Measurements from ENCODE around the gene RHOC. TPM values are rescaled to one million over a fixed set of nuclear protein-coding genes. Genes with fewer than 3 reads are reported as not detected.

The RHOC gene
- polyA plus RNA-seq, 1 experiment = 1,537 TPM

DNA sequence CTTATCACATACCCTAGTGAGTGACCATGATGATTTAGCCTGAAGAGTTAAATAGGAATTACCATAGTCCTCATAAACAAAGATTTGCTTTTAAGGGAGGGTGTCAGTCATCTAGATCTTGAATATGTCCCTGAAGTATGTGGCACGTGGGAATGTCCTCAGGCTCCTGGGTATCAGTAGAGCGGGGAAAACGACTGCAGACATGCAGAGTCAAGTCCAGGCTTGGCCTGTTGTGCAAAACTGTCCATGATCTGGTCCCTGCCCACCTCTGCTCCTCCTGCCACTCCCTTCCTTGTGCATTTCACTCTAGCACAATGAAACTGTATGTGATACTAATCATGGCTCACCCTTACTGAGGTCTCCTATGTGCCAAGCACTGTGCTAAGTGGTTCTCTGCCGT lies 19.6 kb downstream of the RHOC start:
- H3K27me3 ChIP-seq (ENCODE audit: control insufficient read depth, insufficient read depth, low read length) = no peaks in the 10 kb centered on the region
- POLR2A ChIA-PET = no interaction called here
- no peak overlapping the region for H3K4me3 ChIP-seq (ENCODE audit: low read depth, low read length)
- CTCF ChIA-PET = no interaction called here
- peaks cover 15% of the 10 kb centered on the region for H3K36me3 ChIP-seq (ENCODE audit: control insufficient read depth, insufficient read depth, low read length)
- TF ChIP-seq CTCF (IDR thresholded peaks at IDR 0.05; ENCODE audit: insufficient read depth, low read depth, low read length) = no peak
- DNase-seq (ENCODE audit: low read depth) = no peak

DNA sequence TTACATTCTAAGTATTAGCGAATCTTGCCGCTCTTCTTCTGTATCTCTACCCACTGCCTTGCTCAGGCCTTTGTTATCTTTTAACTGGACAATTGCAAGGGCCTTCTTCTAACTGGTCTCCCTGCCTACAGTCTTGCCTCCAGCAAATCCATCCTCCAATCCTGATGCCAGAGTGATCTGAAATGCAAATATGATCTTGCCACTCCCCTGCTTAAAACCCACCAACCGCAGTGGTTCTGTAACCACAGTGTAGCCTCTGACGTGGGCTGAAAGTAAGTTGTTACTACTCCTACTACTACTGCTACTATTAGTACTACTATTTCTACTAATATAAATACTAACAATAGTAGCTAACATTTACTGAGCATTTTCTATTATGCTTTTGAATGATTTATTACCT lies 20.1 kb downstream of the RHOC start:
- H3K27me3 ChIP-seq (ENCODE audit: control insufficient read depth, insufficient read depth, low read length) = no peaks in the 10 kb centered on the region
- no peak for TF ChIP-seq CTCF (IDR thresholded peaks at IDR 0.05; ENCODE audit: insufficient read depth, low read depth, low read length)
- peaks cover 11% of the 10 kb centered on the region for H3K36me3 ChIP-seq (ENCODE audit: control insufficient read depth, insufficient read depth, low read length)
- ChIA-PET POLR2A (no interaction called here), CTCF (interaction anchor here (1.2 to 1.4 kb wide), 2 partner anchors 11 to 12 kb away, joined by 4 to 5 read pairs; partner anchors contain the start of gene MOV10)
- H3K4me3 ChIP-seq (ENCODE audit: low read depth, low read length) = no peak overlapping the region
- DNase-seq (ENCODE audit: low read depth) = no peak

DNA sequence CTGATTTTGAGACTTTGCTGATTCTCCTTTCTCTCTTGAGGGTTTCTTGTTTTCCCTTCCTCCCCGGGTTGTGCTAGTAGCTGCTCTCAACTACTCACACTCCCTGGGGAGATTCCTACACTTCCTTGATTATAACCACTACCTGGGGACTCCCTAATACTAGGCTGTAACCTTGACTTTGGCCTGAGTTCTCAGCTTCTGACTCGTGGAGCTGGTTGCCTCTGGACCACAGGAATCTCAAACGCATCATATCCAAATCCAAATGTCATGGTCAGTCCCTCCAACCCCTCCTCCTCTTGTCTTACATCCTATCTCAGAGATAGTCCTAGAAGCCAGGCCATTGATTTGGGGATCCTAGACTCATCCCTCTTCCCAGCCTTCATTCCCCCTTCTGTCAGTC lies 20.5 kb downstream of the RHOC start:
- Histone ChIP-seq H3K4me3 (ENCODE audit: low read depth, low read length) (no peak overlapping the region), H3K36me3 (ENCODE audit: control insufficient read depth, insufficient read depth, low read length) (peaks cover 7% of the 10 kb centered on the region), H3K27me3 (ENCODE audit: control insufficient read depth, insufficient read depth, low read length) (no peaks in the 10 kb centered on the region)
- no peak for DNase-seq (ENCODE audit: low read depth)
- no peak for TF ChIP-seq CTCF (IDR thresholded peaks at IDR 0.05; ENCODE audit: insufficient read depth, low read depth, low read length)
- ChIA-PET POLR2A (interaction anchor here (0.5 kb wide), 1 partner anchor 70 kb away, joined by 3 read pairs; no protein-coding TSS in a partner anchor), CTCF (interaction anchor here (1.2 to 1.4 kb wide), 2 partner anchors 11 to 12 kb away, joined by 4 to 5 read pairs; partner anchors contain the start of gene MOV10)

DNA sequence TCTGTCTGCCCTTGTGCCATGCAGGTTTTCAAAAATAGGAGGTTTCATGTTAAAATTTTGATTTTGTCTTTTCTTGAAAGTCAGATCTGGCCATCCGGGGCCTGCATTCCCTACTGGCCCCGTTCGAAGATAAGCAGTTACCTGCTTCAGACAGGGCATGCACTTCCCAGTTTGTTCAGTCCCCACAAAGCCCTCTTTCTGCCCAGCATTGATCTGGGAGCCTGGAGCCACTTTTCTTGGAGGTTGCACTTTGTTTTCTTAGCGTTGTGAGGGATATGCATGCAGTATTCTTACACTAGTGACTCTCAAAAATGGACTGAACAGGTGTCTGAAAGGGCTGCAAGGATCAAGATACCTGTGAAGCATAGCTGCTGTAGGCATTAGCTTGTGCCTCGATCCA lies 21.0 kb downstream of the RHOC start:
- no peak overlapping the region for H3K4me3 ChIP-seq (ENCODE audit: low read depth, low read length)
- no peak for TF ChIP-seq CTCF (IDR thresholded peaks at IDR 0.05; ENCODE audit: insufficient read depth, low read depth, low read length)
- POLR2A ChIA-PET = interaction anchor here (0.5 to 0.6 kb wide), 2 partner anchors 35 to 69 kb away, joined by 3 to 4 read pairs; no protein-coding TSS in a partner anchor
- H3K27me3 ChIP-seq (ENCODE audit: control insufficient read depth, insufficient read depth, low read length) = no peaks in the 10 kb centered on the region
- CTCF ChIA-PET = interaction anchor here (1.2 to 1.4 kb wide), 2 partner anchors 10 to 12 kb away, joined by 4 to 5 read pairs; partner anchors contain the start of gene MOV10
- DNase-seq (ENCODE audit: low read depth) = no peak
- peaks cover 7% of the 10 kb centered on the region; the same call in 1 of the 2 replicates for H3K36me3 ChIP-seq (ENCODE audit: control insufficient read depth, insufficient read depth, low read length)

DNA sequence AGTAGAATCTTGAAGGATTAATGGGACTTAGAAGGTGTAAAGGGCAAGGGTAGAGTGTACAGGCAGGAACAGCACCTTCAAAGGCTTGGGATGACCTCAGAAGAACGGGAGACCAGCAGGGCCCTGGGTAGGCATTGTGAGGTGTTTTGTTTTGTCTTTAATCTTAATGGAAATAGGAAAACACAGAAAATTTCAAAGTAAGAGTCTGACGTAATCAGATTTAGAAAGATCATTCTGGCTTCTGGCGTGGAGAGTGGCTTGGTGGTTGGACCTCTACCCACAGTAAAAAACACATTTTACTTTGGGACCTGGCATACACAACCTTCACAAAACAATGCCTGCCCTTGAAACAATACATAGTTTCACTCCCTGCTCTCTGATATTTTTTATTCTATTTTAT lies 28.3 kb downstream of the RHOC start:
- ChIA-PET POLR2A (no interaction called here), CTCF (no interaction called here)
- no peaks in the 10 kb centered on the region for H3K27me3 ChIP-seq (ENCODE audit: control insufficient read depth, insufficient read depth, low read length)
- H3K36me3 ChIP-seq (ENCODE audit: control insufficient read depth, insufficient read depth, low read length) = no peaks in the 10 kb centered on the region
- H3K4me3 ChIP-seq (ENCODE audit: low read depth, low read length) = no peak overlapping the region
- DNase-seq (ENCODE audit: low read depth) = no peak
- TF ChIP-seq CTCF (IDR thresholded peaks at IDR 0.05; ENCODE audit: insufficient read depth, low read depth, low read length) = no peak

Measured in BJ (cell line).